Measurements from ENCODE around the gene DDX47. TPM values are rescaled to one million over a fixed set of nuclear protein-coding genes. Genes with fewer than 3 reads are reported as not detected.

DDX47 gene
- total and polyA plus RNA-seq, 9 of the 15 experiments (the other 6 are each of a cell fraction or from before 2014, with no cell fraction given) = 39.4 to 186 (median 64.4) TPM

- ChIA-PET CTCF (ENCODE audit: low intra/inter-chr PET ratio) (no interaction called here), POLR2A (no interaction called here)
- WGBS (ENCODE audit: insufficient coverage, low coverage, missing lambda C conversion rate) = 0% methylated on average over 1 of the region's 2 CpGs
- Histone ChIP-seq H3K9ac (ENCODE audit: insufficient read depth in 1 of 2, low read depth in 2 of 2, low read length in 2 of 2) (no peak overlapping the region), H3K4me1 (replicated peaks in 1 of 2; ENCODE audit: control insufficient read depth in 2 of 2, insufficient read depth in 2 of 2, low read length in 2 of 2) (peaks cover 0 to 8% of the 10 kb centered on the region in 2 experiments; a peak in 2 of 5 replicates), H4K20me1 (replicated peaks; ENCODE audit: control insufficient read depth, insufficient read depth, low read length) (no peaks in the 10 kb centered on the region), H3K36me3 (ENCODE audit: control insufficient read depth, insufficient read depth, low read length) (no peaks in the 10 kb centered on the region), H3K79me2 (ENCODE audit: control insufficient read depth, insufficient read depth, low read length) (no peaks in the 10 kb centered on the region), H3K9me1 (ENCODE audit: control insufficient read depth, insufficient read depth, low read length) (no peaks in the 10 kb centered on the region), H3K27ac (ENCODE audit: extremely low read depth, low read depth, low read length) (no peak overlapping the region), H3K4me2 (ENCODE audit: insufficient read depth, low read length) (no peak overlapping the region), H3K9me3 (replicated peaks; ENCODE audit: control insufficient read depth, insufficient read depth, low read depth, low read length) (no peaks in the 10 kb centered on the region), H2AFZ (ENCODE audit: low read depth, low read length) (no peak overlapping the region), H3K4me3 (no peak overlapping the region), H3K27me3 (ENCODE audit: control insufficient read depth in 2 of 2, insufficient read depth in 2 of 2, low read length in 2 of 2) (peaks cover 6 to 12% of the 10 kb centered on the region in 2 experiments; a peak in 3 of 5 replicates)
- TF ChIP-seq ZC3H4 (CRISPR knock-in tag; IDR thresholded peaks at IDR 0.05; ENCODE audit: borderline replicate concordance) (no peak), ZNF79 (CRISPR knock-in tag; IDR thresholded peaks at IDR 0.05; ENCODE audit: low read depth) (no peak)
- ATAC-seq (no peak), FAIRE-seq (no peak), DNase-seq (ENCODE audit: extremely low read depth in 1 of 4, low spot score in 3 of 4) (no peak)
- intact Hi-C loops (cut with micrococcal nuclease) (no loop called here), in situ Hi-C loops (cut with MboI) (no loop called here)
- BruUV-seq (replicated peaks) = no TSS peak
Measured at GRCh38 chr12:12872934-12873275, 59.8 kb downstream of the DDX47 start.

- Histone ChIP-seq H3K27ac (ENCODE audit: extremely low read depth, low read depth, low read length) (no peak overlapping the region), H3K9ac (ENCODE audit: insufficient read depth in 1 of 2, low read depth in 2 of 2, low read length in 2 of 2) (no peak overlapping the region), H3K9me1 (ENCODE audit: control insufficient read depth, insufficient read depth, low read length) (no peaks in the 10 kb centered on the region), H3K9me3 (replicated peaks; ENCODE audit: control insufficient read depth, insufficient read depth, low read depth, low read length) (no peaks in the 10 kb centered on the region), H4K20me1 (replicated peaks; ENCODE audit: control insufficient read depth, insufficient read depth, low read length) (no peaks in the 10 kb centered on the region), H3K27me3 (ENCODE audit: control insufficient read depth in 2 of 2, insufficient read depth in 2 of 2, low read length in 2 of 2) (peaks cover 4 to 10% of the 10 kb centered on the region in 2 experiments; a peak in 3 of 5 replicates), H3K4me1 (replicated peaks in 1 of 2; ENCODE audit: control insufficient read depth in 2 of 2, insufficient read depth in 2 of 2, low read length in 2 of 2) (peaks cover 0 to 8% of the 10 kb centered on the region in 2 experiments; a peak in 2 of 5 replicates), H3K4me3 (no peak overlapping the region), H2AFZ (ENCODE audit: low read depth, low read length) (peak overlapping the region; percentile 45; the same call in 1 of the 2 replicates), H3K4me2 (ENCODE audit: insufficient read depth, low read length) (no peak overlapping the region), H3K36me3 (ENCODE audit: control insufficient read depth, insufficient read depth, low read length) (no peaks in the 10 kb centered on the region), H3K79me2 (ENCODE audit: control insufficient read depth, insufficient read depth, low read length) (no peaks in the 10 kb centered on the region)
- FAIRE-seq = no peak
- POLR2A ChIA-PET = interaction anchor here (0.6 to 0.7 kb wide), 2 partner anchors 63 to 1114 kb away, joined by 3 to 4 read pairs; no protein-coding TSS in a partner anchor
- no TSS peak for BruUV-seq (replicated peaks)
- ATAC-seq = no peak; the same call in 2 of the 3 replicates
- DNase-seq (ENCODE audit: extremely low read depth in 1 of 4, low spot score in 3 of 4) = no peak
- 0% methylated on average over 1 of the region's 1 CpG for WGBS (ENCODE audit: insufficient coverage, low coverage, missing lambda C conversion rate)
- in situ Hi-C loops (cut with MboI) (no loop called here), intact Hi-C loops (cut with micrococcal nuclease) (no loop called here)
- CTCF ChIA-PET (ENCODE audit: low intra/inter-chr PET ratio) = no interaction called here
- TF ChIP-seq SETDB1 (IDR thresholded peaks at IDR 0.05; ENCODE audit: low read length) = no peak
- TF ChIP-seq, protein P1, sequence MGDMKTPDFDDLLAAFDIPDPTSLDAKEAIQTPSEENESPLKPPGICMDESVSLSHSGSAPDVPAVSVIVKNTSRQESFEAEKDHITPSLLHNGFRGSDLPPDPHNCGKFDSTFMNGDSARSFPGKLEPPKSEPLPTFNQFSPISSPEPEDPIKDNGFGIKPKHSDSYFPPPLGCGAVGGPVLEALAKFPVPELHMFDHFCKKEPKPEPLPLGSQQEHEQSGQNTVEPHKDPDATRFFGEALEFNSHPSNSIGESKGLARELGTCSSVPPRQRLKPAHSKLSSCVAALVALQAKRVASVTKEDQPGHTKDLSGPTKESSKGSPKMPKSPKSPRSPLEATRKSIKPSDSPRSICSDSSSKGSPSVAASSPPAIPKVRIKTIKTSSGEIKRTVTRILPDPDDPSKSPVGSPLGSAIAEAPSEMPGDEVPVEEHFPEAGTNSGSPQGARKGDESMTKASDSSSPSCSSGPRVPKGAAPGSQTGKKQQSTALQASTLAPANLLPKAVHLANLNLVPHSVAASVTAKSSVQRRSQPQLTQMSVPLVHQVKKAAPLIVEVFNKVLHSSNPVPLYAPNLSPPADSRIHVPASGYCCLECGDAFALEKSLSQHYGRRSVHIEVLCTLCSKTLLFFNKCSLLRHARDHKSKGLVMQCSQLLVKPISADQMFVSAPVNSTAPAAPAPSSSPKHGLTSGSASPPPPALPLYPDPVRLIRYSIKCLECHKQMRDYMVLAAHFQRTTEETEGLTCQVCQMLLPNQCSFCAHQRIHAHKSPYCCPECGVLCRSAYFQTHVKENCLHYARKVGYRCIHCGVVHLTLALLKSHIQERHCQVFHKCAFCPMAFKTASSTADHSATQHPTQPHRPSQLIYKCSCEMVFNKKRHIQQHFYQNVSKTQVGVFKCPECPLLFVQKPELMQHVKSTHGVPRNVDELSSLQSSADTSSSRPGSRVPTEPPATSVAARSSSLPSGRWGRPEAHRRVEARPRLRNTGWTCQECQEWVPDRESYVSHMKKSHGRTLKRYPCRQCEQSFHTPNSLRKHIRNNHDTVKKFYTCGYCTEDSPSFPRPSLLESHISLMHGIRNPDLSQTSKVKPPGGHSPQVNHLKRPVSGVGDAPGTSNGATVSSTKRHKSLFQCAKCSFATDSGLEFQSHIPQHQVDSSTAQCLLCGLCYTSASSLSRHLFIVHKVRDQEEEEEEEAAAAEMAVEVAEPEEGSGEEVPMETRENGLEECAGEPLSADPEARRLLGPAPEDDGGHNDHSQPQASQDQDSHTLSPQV (IDR thresholded peaks at IDR 0.05) = no peak
- TF ChIP-seq, protein P2, sequence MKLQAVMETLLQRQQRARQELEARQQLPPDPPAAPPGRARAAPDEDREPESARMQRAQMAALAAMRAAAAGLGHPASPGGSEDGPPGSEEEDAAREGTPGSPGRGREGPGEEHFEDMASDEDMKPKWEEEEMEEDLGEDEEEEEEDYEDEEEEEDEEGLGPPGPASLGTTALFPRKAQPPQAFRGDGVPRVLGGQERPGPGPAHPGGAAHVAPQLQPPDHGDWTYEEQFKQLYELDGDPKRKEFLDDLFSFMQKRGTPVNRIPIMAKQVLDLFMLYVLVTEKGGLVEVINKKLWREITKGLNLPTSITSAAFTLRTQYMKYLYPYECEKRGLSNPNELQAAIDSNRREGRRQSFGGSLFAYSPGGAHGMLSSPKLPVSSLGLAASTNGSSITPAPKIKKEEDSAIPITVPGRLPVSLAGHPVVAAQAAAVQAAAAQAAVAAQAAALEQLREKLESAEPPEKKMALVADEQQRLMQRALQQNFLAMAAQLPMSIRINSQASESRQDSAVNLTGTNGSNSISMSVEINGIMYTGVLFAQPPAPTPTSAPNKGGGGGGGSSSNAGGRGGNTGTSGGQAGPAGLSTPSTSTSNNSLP (IDR thresholded peaks at IDR 0.05; ENCODE audit: borderline replicate concordance, low read depth, low read length) = no peak
- TF ChIP-seq, protein P3, sequence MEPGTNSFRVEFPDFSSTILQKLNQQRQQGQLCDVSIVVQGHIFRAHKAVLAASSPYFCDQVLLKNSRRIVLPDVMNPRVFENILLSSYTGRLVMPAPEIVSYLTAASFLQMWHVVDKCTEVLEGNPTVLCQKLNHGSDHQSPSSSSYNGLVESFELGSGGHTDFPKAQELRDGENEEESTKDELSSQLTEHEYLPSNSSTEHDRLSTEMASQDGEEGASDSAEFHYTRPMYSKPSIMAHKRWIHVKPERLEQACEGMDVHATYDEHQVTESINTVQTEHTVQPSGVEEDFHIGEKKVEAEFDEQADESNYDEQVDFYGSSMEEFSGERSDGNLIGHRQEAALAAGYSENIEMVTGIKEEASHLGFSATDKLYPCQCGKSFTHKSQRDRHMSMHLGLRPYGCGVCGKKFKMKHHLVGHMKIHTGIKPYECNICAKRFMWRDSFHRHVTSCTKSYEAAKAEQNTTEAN (CRISPR knock-in tag; IDR thresholded peaks at IDR 0.05) = no peak
- TF ChIP-seq TEAD2 (tag; IDR thresholded peaks at IDR 0.05) = no peak
- no peak for TF ChIP-seq CBX3 (IDR thresholded peaks at IDR 0.05; ENCODE audit: borderline replicate concordance in 1 of 2, low read length in 2 of 2)
- no peak for TF ChIP-seq PHF20 (IDR thresholded peaks at IDR 0.05; ENCODE audit: partially characterized antibody)
Measured at GRCh38 chr12:12874029-12874428, 60.9 kb downstream of the DDX47 start.
